ENCODE results near the gene NECTIN2.
"Not testable (repeated sequence)": the region's sequence is repeated elsewhere in the genome, so short reads cannot be mapped to it uniquely, and the experiment has no call there.

NECTIN2 gene

GRCh38 chr19:44817725-44818465, 28.2 kb upstream of the NECTIN2 start:
- no peak for DNase-seq

GRCh38 chr19:44818466-44819031, 27.5 kb upstream of the NECTIN2 start:
- no peak for DNase-seq

DNA sequence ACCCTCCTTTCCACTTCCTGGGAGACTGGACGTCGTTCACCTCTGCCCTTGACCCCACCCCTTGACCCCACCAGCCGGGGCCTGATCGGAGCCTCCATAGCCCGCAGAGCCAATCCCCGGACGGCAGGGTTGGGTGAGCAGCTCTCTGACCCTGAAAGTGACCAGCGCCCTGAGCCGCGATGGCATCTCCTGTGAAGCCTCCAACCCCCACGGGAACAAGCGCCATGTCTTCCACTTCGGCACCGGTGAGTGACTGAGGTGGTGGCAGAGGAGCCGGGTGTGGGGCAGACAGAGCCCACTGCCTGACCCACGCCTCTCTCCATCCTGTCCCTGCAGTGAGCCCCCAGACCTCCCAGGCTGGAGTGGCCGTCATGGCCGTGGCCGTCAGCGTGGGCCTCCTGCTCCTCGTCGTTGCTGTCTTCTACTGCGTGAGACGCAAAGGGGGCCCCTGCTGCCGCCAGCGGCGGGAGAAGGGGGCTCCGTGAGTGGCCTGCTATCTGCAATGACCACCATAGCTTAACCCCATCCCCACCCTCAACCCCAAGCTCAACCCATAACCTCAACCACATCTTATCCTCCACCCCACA, 26.8 kb upstream of the NECTIN2 start:
- DNase-seq, result no peak

GRCh38 chr19:44820648-44821609, 25.2 kb upstream of the NECTIN2 start:
- DNase-seq, result peak; percentile 38

DNA sequence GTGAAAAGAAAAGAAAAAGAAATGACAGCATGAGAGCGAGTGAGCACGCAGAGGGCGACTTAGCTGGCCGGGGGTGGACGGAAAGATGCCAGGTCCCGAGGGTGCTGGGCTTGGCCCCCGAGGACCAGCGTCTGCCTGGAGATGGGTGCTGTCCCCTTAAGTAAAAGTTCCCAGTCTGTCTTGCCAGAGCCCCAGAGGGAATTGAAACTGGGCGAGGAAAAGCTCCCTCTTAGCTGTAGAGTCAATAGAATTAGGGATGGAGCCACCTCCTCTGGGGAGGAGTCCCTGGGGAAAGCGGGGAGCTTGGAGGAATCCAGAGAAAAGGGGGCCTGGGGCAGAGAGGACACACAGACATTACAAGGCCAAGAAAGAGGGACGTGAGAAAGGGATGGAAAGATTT, 23.9 kb upstream of the NECTIN2 start:
- no peak for DNase-seq

DNA sequence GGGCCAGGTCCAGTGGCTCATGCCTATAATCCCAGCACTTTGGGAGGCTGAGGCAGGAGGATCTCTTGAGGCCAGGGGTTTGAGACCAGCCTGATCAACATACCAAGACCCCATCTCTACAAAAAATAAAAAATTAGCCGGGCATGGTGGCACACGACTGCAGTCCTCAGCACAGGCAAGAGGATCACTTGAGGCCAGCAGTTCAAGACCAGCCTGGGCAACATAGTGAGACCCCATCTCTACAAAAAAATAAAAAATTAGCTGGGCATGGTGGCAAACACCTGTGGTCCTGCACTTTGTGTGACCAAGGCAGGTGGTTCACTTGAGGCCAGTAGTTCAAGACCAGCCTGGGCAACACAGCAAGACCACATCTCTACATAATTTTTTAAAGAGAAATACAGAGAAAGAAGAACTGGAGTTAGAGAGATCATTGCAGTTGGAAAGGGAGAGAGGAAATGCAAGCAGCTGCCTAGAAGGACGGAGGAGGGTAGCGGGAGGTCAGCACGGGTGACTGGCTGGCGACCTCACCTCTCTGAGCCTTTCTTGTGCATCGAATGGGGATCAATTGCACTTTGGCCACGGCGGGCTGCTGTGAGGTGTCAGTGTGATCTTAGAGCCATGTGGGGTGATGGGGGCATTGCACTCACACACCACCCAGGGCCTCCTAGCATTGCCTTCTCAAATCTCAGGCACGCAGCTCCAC, 23.3 kb upstream of the NECTIN2 start:
- no peak for DNase-seq

DNA sequence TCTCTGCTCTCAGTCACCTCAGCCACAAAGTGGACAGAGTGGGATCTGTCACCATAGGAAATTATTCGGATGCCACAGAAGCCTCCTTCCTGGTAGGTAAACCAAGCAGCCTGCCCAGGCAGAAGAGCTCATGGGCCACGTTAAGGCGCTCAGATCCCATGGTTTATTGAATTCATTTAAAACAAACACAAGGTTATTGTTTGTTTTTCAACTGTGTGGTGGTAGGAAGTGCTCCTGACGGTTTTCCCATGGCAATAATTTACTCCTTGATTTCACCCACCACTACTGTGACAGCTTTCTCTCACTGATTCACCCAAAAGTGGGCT, 22.8 kb upstream of the NECTIN2 start:
- no peak for DNase-seq

DNA sequence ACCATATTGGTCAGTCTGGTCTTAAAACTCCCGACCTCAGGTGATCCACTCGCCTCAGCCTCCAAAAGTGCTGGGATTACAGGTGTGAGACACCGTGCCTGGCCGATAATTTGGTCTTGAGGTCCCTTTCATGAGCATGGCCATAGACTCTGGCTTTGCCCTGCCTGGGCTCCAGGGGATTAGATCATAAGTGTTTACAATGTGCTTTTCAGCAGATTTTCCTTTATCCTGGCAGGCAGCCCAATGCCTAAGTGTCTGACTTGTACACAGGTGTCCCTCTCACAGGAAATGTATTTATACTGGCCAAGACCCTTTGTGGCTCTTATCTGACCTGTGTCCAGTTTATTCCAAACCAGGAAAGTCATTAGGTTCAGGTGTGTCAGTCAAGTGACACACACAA, 21.3 kb upstream of the NECTIN2 start:
- DNase-seq, result no peak

DNA sequence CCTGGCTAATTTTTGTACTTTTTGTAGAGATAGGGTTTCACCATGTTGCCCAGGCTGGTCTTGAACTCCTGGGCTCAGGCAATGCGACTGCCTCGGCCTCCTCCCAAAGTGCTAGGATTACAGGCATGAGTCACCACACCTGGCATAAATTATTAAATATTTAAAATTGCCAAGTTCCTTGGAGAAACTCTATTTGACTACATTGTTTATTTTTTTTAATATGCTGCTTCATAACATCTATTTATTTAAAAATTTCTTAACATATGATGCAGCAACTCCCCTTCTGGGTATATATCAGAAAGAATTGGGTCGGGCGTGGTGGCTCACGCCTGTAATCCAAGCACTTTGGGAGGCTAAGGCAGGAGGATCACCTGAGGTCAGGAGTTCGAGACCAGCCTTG, 13.2 kb upstream of the NECTIN2 start:
- DNase-seq, result not testable (repeated sequence)

- DNase-seq, result not testable (repeated sequence)
These were observed 11.7 kb upstream of the NECTIN2 start for GRCh38 chr19:44834399-44834798.

DNA sequence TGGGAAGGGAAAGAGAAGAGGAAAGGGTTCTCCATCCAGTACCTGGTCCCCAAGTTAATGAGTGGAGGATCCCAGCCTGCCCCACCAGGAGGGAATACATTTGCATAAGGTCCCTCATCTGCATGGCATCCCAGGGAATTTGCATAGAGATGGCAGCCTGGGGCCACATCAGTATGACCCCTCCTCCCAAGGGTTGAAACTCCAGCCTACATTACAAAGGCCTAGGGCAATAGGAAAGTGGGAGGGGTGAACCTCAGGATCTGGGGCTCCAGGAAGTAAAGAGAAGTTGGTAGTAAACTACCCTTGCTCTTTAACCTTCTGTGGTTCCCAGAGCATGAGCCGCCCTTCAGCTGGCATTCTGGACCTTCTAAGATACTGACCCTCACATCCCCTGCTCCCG, 6.8 kb upstream of the NECTIN2 start:
- DNase-seq, result no peak

DNA sequence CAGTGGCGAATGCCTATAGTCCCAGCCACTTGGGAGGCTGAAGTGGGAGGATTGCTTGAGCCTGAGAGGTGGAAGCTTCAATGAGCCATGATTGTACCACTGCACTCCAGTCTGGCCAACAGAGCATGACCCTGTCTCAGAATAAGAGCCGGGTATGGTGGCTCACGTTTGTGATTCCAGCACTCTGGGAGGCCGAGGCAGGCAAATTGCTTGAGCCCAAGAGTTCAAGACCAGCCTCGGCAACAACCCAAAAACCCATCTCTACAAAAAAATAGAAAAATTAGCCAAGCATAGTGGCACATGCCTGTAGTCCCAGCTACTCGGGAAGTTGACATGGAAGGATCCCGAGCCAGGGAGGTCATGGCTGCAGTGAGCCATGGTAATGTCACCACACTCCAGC, 5.3 kb upstream of the NECTIN2 start:
- no peak for DNase-seq

DNA sequence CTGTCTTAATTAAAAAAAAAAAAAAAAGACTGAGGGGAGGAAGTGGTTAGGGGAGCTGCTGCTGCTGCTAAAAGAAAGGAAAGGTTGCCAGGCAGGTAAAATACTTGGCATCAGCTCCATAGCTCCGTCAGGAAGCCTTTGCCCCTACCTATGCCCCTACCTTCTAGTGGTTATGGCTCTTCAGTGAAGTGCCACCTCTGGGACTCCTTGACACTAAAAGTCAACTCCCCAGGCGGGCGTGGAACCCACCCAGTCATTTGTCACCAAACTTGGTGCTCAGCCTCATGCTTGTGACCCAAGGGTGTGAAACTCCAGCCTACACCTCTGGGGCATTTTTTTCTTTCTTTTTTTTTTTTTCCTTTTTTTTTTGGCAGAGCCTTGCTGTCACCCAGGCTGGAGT, 4.9 kb upstream of the NECTIN2 start:
- no peak for DNase-seq

DNA sequence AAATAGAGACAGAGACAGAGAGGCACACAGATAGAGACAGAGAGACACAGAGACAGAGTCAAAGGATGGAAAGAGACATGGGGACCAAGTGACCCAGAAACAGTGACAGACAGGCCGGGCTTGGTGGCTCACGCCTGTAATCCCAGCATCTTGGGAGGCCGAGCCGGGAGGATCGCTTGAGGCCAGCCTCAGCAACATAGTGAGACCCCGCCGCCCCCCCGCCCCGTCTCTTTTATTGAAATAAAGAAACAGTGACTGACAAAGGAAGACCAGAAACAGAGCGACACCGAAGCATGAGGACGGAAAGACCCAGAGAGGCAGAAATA, 848 bp upstream of the NECTIN2 start:
- no peak for DNase-seq

- no peak for DNase-seq
These were observed 502 bp downstream of the NECTIN2 start for GRCh38 chr19:44846455-44847143.

- DNase-seq, result peak; percentile 84
These were observed 1.3 kb downstream of the NECTIN2 start for GRCh38 chr19:44847144-44848035.

GRCh38 chr19:44848036-44848811, 2.1 kb downstream of the NECTIN2 start:
- DNase-seq, result peak; percentile 92

DNA sequence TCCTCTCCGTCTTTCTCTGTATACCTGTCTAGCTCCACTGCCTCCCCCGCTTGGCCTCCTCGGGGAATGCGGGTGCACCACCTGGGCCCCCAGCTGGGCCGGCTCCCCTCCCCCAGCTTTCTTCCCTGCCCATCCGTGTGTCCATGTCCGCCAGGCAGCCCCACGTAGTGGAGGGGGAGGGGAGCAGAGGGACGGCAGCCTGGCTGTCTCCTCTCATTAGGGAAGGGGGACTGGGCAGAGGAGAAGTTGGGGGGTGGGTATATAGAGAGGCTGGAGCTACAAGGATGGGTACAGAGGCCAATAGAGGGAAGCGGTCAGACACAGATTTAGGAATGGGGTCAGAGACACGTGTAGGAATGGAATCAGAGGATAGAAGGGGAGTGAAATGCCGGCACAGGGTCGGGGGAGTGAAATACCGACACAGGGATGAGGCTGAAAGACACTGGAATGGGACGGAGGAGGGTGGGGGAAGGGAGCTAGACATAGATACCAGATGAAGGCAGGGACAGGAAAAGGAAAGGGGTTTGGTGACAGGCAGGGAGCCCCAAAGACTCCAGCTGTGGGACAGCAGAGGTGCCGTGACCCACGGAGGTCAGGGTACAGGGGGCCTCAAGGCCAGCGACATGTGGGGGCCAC, 2.8 kb downstream of the NECTIN2 start:
- no peak for DNase-seq

GRCh38 chr19:44850641-44851109, 4.6 kb downstream of the NECTIN2 start:
- DNase-seq, result no peak

- DNase-seq, result no peak
These were observed 5.3 kb downstream of the NECTIN2 start for GRCh38 chr19:44851427-44851826.
